NCI-H1436 (cell line): Measurements from ENCODE around the gene DUSP22.

Experiments
- DNase-seq: peaks from one replicate; lab custom pipeline; 2025; lab: John Stamatoyannopoulos, UW

DUSP22 gene

DNA sequence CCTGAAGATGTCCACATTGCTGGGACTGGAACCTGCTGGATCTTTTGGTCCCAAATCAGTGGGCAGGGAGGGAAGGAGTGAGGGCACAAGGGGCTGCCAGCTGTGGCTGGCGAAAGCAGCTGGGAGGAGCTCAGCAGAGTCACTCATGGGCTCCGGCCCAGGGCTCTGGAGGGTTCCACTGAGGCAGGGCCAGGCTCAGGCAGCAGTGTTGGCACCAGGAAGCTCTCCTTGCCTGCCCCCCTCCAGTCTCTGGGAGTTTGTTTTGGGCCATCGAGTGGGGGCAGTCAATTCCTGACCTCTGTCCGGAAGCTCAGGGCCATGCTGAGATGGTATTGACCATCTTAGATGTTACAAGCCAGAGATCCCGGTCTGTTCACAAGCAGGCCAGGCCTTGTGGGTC, 60.2 kb downstream of the DUSP22 start:
- no peak for DNase-seq

DNA sequence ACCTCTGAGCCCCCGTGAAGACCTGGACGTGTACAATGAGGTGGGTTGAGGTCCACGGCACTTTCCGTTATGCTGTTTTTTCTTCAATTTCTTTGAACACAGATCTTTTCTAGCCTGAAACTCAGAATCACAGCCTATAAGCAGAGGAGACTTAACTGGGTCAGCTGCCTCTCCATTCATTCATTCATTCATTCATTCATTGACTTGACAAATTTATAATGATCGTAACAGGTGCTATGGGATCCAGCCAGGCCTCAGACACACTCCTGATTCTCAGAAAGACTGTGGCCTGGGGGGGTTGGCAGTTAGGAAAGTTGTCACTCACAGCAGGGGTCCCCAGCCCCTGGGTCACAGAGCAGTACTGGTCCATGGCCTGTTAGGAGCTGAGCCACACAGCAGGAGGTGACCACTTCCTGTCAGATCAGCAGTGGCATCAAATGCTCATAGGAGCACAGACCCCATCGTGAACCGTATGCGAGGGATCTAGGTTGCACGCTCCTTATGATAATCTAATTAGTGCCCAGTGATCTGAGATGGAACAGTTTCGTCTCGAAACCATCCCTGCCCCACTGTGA, 60.7 kb downstream of the DUSP22 start:
- no peak for DNase-seq

DNA sequence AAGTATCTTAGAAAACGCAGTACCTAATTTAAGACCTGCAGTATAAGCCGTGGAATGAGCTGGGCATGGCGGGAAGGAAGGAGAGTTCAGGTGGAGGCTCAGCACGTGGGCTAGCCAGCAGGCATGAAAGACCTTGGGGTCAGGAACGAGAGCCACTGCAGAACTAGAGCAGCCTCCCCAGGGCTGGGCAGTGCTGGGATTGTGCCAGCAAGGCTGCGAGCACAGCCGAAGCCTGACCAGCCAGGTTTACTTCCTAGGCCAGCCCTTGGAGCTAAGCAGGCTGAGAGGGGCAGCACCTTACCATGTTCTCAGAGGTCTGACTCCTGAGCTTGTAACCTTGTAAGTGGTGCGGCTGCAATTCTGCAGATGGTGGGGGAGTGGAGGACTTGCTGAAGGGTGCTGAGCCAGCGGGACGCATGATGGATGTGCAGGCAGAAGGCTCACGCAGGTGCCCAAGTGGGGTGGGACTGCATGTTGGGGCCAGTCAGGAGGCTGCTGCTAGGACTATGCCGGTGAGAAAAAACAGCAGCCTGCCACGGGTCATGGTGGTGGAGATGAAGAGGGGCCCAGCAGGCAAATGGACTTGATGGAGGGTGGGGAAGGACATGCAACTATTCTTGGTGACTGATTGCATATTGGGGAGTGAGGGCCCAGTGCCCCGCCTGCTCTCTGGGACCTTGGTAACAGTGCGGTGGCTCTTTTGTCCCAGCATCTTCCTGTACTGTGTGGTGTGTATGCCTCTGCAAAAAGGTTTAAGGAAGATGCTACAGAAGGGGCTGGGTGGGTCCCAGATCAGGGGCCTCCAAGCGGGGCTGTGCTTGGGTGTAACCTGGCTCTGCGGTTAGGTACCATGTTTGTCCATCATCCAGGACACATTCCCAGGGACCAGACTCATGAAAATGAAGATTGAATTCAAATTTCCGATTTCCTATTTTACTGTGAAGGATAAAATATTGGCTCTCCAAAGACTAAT, 61.6 kb downstream of the DUSP22 start:
- DNase-seq: no peak

DNA sequence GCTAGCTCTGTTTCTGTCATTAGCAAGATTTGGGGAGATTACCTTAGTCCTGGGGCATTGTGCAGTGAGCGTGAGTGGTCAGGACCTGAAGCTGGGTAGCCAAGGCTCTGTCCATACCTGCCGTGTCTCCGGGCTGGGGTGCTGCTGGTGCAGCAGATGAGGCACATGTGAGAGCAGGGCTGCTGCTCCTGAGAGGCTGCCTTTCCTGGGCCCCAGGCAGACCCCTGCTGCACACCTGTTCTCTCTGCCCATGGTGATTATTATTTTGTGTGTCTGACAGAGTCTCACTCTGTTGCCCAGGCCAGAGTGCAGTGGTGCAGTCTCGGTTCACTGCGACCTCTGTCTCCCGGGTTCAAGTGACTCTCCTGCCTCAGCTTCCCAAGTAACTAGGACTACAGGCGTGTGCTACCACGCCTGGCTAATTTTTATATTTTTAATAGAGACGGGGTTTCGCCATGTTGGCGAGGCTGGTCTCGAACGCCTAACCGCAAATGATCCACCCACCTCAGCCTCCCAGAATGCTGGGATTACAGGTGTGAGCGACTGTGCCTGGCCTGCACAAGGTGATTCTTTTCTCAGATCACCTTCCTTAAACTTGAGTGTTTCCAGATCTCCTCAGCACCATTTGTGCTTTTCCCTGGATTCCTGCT, 62.5 kb downstream of the DUSP22 start:
- DNase-seq: no peak

DNA sequence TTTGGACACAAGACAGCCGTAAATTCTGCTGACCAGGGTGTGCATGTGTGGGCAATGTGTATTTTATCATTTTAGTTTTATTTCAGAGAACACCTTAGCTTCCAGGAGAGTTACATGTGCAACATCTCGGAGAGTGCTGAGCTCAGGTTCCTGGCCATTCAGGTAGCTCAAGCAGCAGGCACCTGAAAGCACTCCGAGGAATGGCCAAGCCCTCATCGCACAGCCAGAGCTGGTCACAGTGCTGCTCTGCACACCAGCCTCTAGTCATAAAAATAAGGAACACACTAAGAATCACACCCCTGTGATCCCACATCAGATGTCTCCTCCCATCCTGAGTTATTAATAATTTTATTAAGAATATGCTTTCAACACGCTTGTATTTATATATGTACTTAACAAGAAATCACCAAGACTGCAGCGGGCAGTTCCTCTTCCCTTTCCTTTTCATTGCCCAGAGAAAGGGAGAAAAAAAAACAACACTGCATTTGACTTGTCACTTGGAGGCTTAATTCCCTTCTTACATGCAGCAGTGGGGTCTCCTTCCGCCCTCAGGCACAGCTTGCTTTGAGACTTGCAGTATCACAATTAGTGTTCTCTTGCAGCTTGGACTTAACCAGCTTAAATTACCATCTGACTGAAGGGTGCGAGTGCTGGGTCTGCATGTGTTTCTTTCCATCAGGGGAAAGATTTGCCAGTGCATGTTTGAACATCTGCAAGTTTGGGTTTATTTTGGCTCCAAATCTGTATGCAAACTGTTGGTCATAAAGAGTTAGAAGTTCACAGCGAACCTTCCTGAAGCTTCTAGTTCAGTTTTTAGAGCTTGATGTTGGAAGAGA, 63.3 kb downstream of the DUSP22 start:
- no peak for DNase-seq

DNA sequence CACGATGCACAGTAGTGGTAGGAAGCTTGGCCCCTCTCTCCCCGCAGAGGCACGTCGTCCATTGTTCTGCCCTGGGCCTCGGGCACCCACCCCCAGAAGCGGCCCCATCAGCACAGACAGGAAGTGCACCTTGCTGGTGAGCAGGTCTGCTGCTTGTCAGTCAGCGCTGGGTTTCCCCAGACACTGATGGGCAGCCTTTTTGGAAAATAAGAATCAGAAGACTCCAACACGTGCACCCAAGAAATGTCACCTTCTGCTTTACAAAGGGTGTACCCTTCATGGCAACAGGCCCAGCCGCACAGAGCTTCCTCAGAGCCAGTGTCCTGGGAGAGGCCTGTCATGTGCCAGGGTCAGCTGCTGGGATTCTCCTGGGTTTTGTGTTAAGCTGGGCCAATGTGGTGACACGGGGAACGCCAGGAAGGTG, 64.6 kb downstream of the DUSP22 start:
- DNase-seq: no peak

DNA sequence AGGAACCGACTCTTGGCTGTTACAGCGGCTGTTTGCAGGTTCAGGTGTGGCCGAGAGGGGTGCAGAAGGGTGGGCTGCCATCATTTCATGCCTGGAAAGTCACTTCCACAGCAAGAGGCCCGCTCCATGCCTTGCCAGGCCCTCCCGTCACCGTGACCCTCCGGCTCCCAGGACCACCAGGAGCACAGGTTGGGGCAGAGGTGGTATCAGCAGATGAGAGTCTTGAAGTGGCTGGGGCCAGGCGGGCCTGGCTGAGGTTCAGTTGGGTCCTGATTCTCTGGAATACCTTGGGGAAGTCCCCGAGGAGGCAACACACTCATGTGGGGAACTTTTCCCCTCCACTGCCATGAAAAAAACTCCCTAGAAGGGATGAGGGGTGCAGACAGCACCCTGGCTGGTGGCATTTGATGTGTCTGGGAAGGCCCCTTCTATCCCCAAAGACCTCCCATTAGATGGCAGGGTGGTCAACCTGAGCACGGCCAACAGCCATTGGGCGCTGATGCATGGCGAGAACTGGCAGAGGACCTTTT, 65.0 kb downstream of the DUSP22 start:
- DNase-seq: no peak

DNA sequence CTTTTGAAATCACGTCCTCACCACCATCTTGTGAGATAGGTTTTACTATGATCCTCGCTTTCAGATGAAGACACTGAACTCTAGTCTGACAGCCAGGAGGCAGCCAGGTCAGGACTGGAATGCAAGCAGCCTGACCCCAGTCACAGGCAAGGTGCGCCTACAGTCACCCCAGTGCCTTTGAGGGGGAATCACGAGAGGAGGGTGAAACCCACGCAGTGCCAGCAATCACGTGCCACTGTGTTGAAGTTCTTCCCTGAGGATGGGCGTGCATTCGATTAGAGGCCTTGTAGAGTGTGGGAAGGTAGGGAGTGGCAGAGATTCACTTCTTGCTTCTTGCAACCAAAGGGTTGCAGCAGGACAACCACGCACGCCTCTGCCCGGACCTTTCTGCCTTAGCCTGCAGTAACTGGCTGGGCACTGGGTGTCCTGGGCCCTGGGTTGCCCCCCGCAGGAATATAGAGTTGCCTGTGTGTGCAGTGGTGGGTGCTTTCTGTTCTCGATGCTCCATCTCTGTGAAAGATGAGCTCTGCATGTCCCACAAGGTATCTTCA, 65.6 kb downstream of the DUSP22 start:
- no peak for DNase-seq

DNA sequence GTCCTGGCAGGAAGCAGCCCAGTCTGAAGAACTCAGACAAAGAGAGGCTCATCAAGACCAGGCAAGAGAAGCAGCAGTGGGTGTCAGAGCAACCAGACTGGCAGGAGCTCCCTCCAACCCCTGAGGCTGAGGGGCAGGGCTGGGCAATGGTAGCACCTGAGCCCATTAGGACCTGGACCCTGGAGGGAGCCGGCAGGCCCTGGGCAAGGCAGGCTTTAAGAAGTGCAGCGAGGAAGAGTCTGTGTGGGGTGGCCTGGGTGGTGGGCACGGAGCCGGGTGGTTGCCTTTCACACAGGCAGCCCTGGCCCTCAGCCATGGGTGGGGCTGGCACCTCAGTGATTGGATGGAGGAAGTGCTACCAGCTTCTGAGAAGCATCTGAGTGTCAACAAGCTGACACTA, 66.1 kb downstream of the DUSP22 start:
- DNase-seq: no peak

DNA sequence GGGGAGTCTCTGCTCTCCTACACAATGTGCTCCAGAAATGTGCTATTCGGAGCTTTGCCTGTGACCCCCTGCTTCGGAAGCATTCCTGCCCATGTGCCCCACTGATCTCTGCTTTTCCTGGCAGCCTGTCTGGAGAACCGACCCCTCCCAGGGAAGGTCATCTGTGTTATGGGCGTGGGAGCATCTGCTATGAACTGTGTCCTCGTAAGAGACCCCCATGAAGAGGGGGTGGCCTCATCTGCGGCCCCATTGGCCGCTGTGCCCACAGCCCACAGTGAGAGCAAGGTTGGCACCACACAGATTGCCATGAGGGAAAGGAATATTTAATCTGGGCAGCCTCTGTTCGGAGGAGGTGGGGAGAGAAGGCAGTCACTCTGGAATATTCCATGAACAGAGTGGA, 66.6 kb downstream of the DUSP22 start:
- DNase-seq: no peak

DNA sequence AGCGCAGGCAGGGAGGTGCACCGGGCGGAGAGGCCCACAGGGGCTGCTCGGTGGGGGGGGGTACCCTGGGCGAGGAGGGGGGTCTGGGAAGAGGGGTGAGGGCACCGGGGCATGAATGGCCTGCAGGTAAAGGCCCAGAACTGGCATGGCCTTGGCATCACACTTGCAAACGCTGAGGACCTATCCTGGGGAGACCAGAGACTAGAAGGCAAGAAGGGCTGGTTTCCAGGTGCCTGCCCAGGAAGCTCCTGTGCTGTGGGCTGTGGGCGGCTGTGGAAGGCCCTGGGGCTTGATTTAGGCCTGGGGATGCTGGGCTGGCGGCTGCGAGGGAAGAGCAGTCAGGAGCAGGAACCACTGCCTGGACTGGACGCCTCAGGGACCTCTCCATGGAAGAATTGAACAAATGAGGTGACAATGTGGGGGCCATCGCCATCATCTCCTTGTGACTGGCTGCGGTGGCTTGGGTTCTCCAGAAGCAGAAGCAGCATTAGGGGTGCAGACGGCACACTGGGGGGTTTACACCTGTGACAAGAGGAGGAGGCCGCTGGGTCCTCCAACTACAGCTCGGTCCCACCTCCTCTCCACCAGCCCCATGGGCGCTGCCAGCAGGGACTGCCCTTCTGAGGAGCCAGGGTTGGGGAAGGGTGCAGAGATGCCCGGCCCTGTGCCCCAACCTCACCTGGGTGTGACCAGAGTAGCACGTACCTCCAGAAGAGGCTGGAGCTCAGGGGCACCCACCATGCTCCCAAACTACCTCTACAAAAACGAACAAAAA, 67.2 kb downstream of the DUSP22 start:
- no peak for DNase-seq

DNA sequence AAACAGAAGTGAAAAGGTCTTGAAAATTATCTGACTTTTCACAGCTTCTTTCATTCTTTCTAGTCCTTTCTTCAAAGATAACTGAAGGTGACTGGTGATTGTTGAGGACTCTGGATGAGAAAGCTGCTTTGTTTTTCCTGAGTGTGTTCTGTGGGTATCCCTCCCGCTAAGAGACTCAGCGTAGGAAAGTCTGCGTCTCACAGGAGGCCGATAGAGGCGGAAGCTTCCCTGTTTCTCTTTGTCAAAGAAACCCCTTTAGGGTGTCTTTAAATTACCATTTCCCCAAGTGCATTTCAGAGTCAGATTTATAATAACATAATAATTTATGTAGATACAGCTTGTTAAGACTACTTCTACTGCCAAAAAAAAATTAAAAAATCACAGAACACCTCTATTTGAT, 68.1 kb downstream of the DUSP22 start:
- no peak for DNase-seq

DNA sequence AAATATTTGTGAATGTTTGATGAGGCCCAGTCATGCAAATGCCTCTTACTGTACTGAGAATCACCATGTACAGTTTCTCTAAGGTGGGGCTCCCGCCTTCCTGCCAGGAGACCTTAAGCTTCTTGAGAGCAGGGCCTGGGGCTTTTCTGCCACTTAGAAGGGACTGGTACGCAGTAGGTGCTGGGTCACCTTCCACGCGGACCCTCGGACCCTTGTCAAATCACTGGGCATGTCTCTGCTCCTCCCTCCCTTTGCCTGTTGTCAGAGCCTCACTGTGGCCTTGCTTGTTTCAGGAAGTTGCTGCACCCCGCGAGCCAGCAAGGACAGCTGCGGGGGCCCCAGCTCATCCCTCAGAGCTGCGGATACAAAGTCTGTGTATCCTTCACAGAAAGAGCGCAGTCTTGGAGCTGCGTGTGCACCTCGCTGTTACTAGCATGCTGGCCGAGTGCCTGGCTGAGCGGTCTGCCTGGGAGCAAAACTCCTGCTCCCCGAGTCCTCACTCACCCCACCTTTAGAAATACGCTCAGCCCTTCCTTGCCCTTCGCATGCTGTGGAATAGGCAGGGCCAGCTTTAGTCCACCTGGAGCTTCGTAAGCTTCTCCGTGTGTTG, 68.6 kb downstream of the DUSP22 start:
- DNase-seq: no peak

DNA sequence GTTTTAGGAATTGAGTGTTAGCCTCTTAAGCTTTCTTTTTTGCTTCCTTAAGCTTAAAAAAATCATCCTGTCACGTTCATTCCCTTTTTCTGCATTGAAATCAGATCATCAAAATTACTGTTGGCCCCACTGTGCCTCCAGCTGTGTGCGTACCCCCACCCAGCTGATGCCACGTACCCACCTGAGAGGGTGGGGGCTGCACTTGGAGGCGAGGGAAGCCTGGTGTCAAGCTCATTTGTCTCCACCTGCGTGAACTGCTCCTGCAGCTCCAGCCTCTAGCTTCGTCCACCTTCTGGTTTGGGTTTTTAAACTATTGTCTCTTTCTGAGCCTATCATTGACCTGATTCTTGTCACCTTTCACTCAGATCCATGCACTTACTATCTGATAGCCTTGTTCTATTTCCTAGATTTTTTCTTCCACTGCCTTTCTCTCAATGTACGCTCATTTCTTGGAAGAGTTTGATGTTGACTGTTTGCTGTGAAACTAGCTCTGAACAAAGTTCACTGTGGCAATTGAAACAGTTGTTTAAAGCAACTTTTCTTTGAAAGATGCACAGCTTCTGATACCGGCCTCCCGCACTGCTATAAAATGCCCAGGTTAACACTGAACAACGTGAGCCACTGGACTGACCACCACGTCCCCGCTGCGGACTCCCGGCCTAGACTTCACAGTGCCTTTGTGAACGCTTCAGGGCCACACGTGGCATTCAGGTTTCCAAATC, 69.3 kb downstream of the DUSP22 start:
- DNase-seq: no peak

DNA sequence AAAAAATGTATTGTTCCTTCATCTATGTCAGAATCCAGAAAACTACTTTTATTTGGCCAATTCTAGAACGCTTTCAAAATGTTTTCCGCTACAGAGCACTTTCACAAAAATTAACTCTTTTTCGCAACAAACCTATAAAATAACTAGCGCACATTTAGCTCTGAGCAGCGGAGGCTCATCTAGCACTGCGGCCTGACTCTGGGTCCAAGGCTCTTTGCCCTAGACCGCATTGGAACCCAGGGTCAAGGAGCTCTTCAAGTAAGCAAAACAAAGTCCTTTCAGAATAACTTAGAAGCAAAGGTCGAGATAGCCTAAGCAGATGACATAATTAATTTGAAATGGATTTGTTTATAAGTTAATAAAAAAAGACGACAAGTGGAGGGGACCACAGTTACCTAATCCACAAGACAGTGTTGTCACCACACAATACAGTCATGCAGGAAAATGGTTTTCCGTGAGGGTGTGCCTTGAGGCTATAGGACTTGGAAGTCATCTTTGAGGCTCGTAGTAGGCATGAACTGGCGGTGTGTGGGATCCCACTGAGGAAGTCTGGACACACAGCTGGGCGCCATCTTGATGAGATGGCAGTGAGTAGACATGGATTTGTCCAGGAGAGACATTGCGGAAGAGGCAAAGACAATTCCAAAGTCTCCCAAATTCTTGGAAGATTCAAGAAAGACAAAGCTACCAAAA, 70.1 kb downstream of the DUSP22 start:
- DNase-seq: no peak

DNA sequence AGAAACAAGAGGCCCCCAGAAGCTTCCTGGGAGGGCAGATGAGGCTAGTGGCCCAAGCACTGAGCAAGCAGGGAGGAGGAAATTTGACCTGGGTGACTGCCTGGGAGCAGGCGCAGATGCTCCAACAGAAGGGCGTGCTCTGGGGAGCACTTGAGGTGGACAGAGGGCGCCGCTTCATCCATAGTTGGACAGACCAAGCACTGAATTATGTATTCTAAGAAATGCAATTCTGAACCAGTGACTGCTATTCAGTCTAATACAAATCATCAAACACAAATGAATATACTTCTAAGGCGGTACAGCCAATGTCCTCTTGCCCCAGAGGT, 70.6 kb downstream of the DUSP22 start:
- DNase-seq: no peak

DNA sequence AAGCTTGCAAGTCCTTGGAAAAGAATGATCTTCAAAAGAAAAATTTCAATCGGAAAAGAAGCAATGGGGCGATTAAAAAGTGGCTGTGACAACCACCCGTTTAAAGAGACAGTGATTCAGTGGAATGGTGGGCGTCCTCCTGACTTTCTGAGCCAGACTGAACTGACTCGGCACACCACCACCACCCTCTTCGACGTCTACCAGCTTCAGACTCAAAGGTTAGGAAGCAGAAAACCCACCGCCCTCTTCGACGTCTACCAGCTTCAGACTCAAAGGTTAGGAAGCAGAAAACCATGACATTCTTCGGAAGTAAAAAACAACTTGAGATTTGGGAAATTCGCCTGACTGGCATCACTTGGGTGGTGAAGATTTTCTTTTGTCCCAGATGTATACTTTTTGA, 71.0 kb downstream of the DUSP22 start:
- DNase-seq: no peak

DNA sequence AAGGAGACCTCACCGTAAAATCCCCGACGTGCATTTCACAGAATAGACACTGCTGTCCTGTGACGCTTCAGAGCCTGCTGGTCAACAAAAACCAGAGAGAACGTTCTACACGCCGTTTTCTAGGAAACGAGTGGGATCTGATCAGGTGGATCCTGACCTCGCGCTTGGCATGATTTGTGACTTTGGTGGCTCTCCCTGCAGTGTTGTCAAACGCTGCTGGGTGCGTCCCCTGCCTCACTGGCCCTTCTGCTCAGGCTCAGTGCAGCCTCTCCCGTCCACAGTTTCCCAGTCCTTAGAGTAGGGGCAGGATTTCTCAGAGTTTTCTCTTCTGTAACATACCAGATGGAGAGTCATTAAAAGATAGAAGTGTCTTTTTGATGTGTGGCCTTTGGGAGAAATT, 71.6 kb downstream of the DUSP22 start:
- DNase-seq: no peak
